Amygdala (tissue), 56 donors: ENCODE results near the gene MUC21.

Experiments
- DNase-seq, 56 donors: peaks; one replicate each; lab custom pipeline; 2025; lab: John Stamatoyannopoulos, UW

MUC21 gene

GRCh38 chr6:30983439-30983838 is at the start of gene MUC21:
Gene MUC21 (plus strand): TSS chr6:30983718. CDS start chr6:30983959, 241 bp downstream.
- DNase-seq: no peak

- no peak for DNase-seq
These were observed 48.5 kb upstream of the MUC21 start for GRCh38 chr6:30935018-30935417.

- DNase-seq: no peak
These were observed 46.3 kb upstream of the MUC21 start for GRCh38 chr6:30937265-30937664.

GRCh38 chr6:30938730-30939129 is 44.8 kb upstream of the MUC21 start:
- peak in 1 of 56 donors; percentile 11 for DNase-seq

DNA sequence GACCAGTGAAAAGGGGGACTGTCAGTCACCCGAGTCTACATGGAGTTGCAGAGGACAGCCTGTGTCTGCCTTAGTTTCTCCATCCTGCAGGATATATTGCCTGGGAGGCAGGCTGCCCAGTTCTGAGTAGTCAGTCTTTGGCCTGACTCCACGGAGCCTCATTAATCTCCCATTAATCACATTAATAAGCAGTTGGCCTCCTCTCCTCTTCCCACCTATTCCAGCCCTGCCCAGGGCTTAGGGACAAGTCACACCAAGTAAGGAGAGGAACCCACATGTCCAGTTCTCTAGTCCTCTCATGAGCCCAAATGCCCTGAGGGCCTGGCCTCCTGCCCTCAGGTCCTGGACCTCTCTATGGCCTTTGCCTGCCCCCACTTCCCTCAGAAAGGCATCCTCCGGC is 44.0 kb upstream of the MUC21 start:
- DNase-seq: no peak

- DNase-seq: no peak
These were observed 43.0 kb upstream of the MUC21 start, which contains the start of gene MUCL3 for GRCh38 chr6:30940361-30940986. Gene MUCL3 (plus strand): TSS chr6:30940973. CDS start chr6:30941000, 27 bp downstream.

- DNase-seq: peak in 1 of 56 donors; percentile 5
These were observed 41.0 kb upstream of the MUC21 start for GRCh38 chr6:30942338-30943060.

DNA sequence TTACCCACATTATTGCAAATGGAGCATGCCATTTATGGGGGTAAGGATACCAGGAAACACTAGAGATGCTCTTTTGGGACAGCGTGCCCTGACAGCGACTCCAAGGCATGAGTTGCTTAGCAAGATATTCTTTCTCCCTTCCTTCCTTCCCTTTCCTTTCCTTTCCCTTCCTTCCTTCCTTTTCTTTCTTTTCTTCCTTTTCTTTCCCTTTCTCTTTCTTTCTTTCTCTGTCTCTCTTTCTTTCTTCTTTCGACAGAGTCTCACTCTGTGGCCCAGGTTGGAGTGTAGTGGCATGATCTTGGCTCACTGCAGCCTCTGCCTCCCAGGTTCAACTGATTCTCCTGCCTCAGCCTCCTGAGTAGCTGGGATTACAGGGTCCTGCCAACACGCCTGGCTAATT is 39.5 kb upstream of the MUC21 start:
- DNase-seq: no peak

DNA sequence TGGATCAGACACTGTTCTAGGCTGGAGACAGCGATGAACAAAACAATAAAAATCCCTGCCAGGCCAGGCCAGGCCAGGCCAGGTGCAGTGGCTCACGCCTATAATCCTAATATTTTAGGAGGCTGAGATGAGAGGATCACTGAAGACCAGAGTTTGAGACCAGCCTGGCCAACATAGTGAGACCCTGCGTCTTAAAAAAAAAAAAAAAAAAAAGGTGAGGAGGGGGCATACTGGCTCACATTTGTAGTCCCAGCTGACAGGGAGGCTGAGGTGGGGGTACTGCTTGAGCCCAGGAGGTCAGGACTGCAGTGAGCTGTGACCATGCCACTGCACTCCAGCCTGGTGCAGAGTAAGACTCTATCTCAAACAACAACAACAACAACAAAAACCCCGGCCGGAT is 38.2 kb upstream of the MUC21 start:
- DNase-seq: no peak

GRCh38 chr6:30947231-30947630 is 36.3 kb upstream of the MUC21 start:
- no peak for DNase-seq

- DNase-seq: no peak
These were observed 34.7 kb upstream of the MUC21 start for GRCh38 chr6:30948811-30949210.

DNA sequence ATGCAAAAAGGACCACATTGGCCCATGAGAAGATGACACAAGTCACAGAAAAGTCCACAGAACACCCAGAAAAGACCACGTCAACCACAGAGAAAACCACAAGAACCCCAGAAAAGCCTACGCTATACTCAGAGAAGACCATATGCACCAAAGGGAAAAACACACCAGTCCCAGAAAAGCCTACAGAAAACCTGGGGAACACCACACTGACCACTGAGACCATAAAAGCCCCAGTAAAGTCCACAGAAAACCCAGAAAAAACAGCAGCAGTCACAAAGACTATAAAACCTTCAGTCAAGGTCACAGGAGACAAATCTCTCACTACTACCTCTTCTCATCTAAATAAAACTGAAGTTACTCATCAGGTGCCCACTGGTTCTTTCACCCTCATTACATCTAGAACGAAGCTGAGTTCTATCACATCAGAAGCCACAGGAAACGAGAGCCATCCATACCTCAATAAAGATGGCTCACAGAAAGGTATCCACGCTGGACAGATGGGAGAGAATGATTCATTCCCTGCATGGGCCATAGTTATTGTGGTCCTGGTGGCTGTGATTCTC is 31.5 kb upstream of the MUC21 start:
- no peak for DNase-seq

GRCh38 chr6:30954631-30955366 is 28.7 kb upstream of the MUC21 start:
- no peak for DNase-seq

- peak in 35 of 56 donors; percentile 4 to 69 (median 24) for DNase-seq
These were observed 28.0 kb upstream of the MUC21 start for GRCh38 chr6:30955367-30956042.

- DNase-seq: no peak
These were observed 25.8 kb upstream of the MUC21 start for GRCh38 chr6:30957716-30958115.

DNA sequence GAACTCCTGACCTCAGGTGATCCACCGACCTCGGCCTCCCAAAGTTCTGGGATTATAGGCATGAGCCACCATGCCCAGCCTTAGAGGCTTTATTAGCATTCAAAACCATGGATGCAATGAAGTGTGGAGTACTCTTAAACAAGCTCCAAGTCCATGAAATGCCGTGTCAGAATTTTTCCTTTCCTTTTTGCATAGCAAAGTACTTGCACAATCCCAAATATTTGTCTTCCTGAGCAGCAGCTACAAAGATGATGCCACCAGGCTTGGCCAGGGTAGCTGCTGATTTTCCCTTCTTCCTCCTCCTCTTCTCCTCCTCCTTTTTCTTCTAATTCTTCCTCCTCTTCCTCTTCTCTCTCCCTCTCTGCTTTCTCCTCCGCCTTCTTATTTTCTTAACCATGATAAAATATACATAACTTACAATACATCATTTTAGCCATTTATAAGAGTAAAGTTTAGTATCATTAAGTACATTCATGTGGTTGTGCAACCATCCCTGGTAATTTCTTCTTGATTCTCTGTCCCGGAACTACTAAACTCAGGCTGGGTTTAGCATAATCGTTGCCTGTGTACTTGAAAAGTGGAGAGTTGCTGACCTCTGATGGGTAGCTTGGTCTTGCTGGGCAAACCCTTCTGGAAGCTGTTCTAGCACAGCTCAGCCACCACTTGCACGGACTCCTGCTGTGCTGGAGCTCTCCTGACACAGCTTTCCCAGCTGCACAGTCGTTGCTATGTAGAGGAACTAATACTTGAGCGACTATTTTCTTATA is 22.4 kb upstream of the MUC21 start:
- DNase-seq: no peak

GRCh38 chr6:30962716-30963115 is 20.8 kb upstream of the MUC21 start:
- no peak for DNase-seq

DNA sequence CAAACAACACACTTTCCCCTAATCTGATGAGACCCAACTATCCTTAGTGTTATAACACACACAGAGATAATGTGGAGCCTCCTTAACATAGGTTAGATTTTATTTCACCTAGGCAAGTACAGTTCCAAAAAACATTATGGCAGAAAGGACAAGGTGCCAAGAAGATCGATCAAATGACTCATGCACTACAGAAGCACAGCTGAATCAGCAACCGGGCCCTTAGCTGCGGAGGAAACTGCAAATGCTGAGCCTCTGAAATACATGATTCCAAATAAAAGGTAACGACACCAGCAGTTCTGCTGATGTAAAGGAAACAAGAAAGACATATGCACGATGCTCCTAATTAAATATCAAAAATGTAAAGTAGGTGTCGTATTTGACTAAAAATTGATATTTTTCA is 19.9 kb upstream of the MUC21 start:
- no peak for DNase-seq

DNA sequence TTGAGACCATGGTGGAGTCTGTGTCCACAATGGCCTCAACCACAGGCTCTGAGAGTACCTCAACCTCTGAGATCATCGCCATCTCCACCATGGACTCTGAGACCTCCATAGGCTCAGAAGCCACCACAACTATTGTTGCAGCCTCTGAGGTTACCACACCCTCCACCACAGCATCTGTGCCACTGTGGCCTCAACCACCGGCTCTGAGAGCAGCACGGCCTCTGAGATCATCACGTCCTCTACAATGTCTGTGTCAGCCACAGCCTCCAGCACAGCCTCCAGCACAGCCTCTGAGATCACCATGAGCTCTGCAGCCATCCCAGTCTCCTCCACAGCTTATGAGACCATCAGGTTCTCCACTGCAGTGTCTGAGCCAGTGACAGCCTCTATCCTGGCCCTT is 19.4 kb upstream of the MUC21 start:
- no peak for DNase-seq

GRCh38 chr6:30965140-30965601 is 18.3 kb upstream of the MUC21 start:
- no peak for DNase-seq
